NT2/D1 (cell line): ENCODE measurements around the gene RIC3.

Experiments used
- DNase-seq: peaks from one replicate; pipeline ENCODE4 v3.0.0-alpha.2; 2011; ENCODE audit warnings: low read depth, low spot score
- H3K27me3 ChIP-seq: 2 replicates; pipeline ENCODE4 v1.6.0; 2011; ENCODE audit warnings: mild to moderate bottlenecking; ENCODE audit not compliant: insufficient read length, insufficient read depth
- H3K36me3 ChIP-seq: 2 replicates; pipeline ENCODE4 v1.6.1; 2011; ENCODE audit warnings: mild to moderate bottlenecking, low read length, mixed read lengths; ENCODE audit not compliant: insufficient read depth, insufficient read length
- H3K4me1 ChIP-seq: 2 replicates; pipeline ENCODE4 v1.5.1; 2011; ENCODE audit not compliant: insufficient read depth, insufficient read length
- H3K4me3 ChIP-seq: 2 replicates; pipeline ENCODE4 v1.5.1; 2011; ENCODE audit warnings: low read depth; ENCODE audit not compliant: insufficient read length
- H3K9ac ChIP-seq: 2 replicates; pipeline ENCODE4 v1.6.0; 2011; ENCODE audit warnings: low read depth; ENCODE audit not compliant: insufficient read length
- H3K9me3 ChIP-seq: 2 replicates; pipeline ENCODE4 v1.5.1; 2011; ENCODE audit warnings: mild to moderate bottlenecking, low read length; ENCODE audit not compliant: insufficient read depth
- SUZ12 ChIP-seq: IDR thresholded peaks from 2 replicates; pipeline ENCODE4 v1.6.1; 2011; ENCODE audit not compliant: insufficient read length, insufficient read depth; ENCODE audit errors: extremely low read depth
- YY1 ChIP-seq: IDR thresholded peaks from 2 replicates; pipeline ENCODE4 v1.6.1; 2011; ENCODE audit not compliant: insufficient read length, insufficient read depth
- ZNF274 ChIP-seq: IDR thresholded peaks from 2 replicates; pipeline ENCODE4 v1.6.1; 2011; ENCODE audit warnings: mild to moderate bottlenecking, low read depth, low read length

RIC3 gene

DNA sequence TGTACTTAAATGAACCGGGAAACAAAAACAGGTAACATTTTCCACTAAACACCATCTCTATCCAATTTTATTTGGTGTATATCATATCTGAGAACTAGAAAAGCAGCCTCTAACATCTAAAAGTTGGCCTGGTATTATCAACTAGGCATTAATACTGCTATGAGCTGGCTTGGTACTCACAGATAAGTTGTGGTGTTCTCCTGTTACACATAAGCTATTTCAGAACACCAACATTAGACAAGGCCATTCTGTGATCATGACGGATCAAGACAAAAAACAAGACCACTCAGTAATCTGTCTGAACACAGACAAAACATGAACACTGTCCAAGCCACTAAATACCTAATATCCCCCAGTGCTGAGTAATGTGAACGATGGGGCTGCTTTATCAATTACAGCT, 11.9 kb downstream of the RIC3 start:
- no peak overlapping the region for H3K9ac ChIP-seq
- no peaks in the 10 kb centered on the region for H3K36me3 ChIP-seq
- no peaks in the 10 kb centered on the region for H3K9me3 ChIP-seq
- no peaks in the 10 kb centered on the region for H3K27me3 ChIP-seq
- no peaks in the 10 kb centered on the region for H3K4me1 ChIP-seq
- DNase-seq = no peak
- TF ChIP-seq ZNF274 = no peak
- TF ChIP-seq YY1 = no peak
- no peak for TF ChIP-seq SUZ12
- H3K4me3 ChIP-seq = no peak overlapping the region

DNA sequence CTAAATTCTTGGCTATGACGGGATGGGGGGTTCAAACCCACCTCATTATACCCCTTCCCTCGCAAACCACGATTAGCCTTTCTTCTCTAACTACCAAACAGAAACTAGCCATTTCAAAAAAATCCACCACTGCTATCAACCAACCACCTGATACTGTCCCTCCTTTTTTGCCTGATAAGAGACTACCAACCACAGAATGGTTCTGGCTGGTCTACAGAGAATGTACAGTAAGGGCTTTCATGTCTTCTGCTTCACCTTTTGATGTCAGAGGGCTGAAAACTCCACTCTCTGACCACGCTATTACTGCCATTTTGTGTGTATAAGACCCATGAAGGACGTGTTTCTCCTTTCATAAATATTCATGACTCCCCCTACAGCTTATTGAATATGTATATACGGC, 19.1 kb downstream of the RIC3 start:
- Histone ChIP-seq H3K36me3 (no peaks in the 10 kb centered on the region), H3K4me1 (no peaks in the 10 kb centered on the region), H3K9ac (no peak overlapping the region), H3K9me3 (peaks cover 4% of the 10 kb centered on the region; the same call in 1 of the 2 replicates), H3K4me3 (no peak overlapping the region), H3K27me3 (no peaks in the 10 kb centered on the region)
- no peak for DNase-seq
- TF ChIP-seq YY1 (no peak), ZNF274 (no peak), SUZ12 (no peak)

- H3K4me1 ChIP-seq = no peaks in the 10 kb centered on the region
- DNase-seq = no peak
- peaks cover 9% of the 10 kb centered on the region; the same call in 1 of the 2 replicates for H3K9me3 ChIP-seq
- no peaks in the 10 kb centered on the region for H3K27me3 ChIP-seq
- H3K36me3 ChIP-seq = no peaks in the 10 kb centered on the region
- H3K4me3 ChIP-seq = no peak overlapping the region
- H3K9ac ChIP-seq = no peak overlapping the region
- TF ChIP-seq ZNF274 (no peak), SUZ12 (no peak), YY1 (no peak)
Measured at GRCh38 chr11:8138526-8138925, 30.3 kb downstream of the RIC3 start.

- no peak for TF ChIP-seq YY1
- no peak for TF ChIP-seq ZNF274
- no peak for TF ChIP-seq SUZ12
- DNase-seq = no peak
Measured at GRCh38 chr11:8127447-8127846, 41.4 kb downstream of the RIC3 start.

GRCh38 chr11:8126649-8127289, 42.1 kb downstream of the RIC3 start:
- Histone ChIP-seq H3K4me1 (no peaks in the 10 kb centered on the region), H3K36me3 (no peaks in the 10 kb centered on the region), H3K9ac (no peak overlapping the region), H3K4me3 (no peak overlapping the region), H3K27me3 (no peaks in the 10 kb centered on the region), H3K9me3 (no peaks in the 10 kb centered on the region)
- TF ChIP-seq YY1 = no peak
- no peak for TF ChIP-seq SUZ12
- no peak for TF ChIP-seq ZNF274
- no peak for DNase-seq

More at GRCh38 chr11:8127447-8127846, 41.4 kb downstream of the RIC3 start:
- H3K4me3 ChIP-seq = no peak overlapping the region
- no peaks in the 10 kb centered on the region for H3K27me3 ChIP-seq
- no peaks in the 10 kb centered on the region for H3K36me3 ChIP-seq
- no peaks in the 10 kb centered on the region for H3K4me1 ChIP-seq
- no peak overlapping the region for H3K9ac ChIP-seq
- no peaks in the 10 kb centered on the region for H3K9me3 ChIP-seq

DNA sequence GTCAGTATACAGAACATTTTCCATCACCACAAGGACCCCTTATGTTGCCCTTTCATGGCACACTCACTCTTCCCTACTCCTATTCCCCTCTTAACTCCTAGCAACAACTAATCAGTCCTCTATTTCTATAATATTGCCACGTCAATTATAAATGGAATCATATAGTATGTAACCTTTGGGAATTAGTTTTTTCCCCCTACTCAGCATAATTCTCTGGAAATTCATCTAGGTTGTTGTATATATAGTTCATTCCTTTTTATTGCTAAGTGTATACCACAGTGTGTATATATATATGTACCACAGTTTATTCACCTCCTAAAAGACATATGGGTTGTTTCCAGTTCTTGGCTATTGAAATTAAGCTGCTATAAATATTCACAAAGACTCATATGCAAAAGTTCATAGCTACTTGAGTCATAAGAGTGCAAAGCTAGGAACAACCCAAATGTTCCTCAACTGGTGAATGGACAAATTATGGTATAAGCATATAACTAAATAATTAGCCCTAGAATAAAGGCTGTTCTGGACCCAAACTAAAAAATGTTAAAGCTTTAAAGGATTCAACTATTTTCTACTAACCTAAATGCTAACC, 46.6 kb downstream of the RIC3 start:
- DNase-seq = no peak
- H3K36me3 ChIP-seq = no peaks in the 10 kb centered on the region
- no peaks in the 10 kb centered on the region for H3K4me1 ChIP-seq
- no peak overlapping the region for H3K4me3 ChIP-seq
- H3K27me3 ChIP-seq = no peaks in the 10 kb centered on the region
- H3K9ac ChIP-seq = no peak overlapping the region
- H3K9me3 ChIP-seq = no peaks in the 10 kb centered on the region
- TF ChIP-seq YY1 = no peak
- no peak for TF ChIP-seq ZNF274
- TF ChIP-seq SUZ12 = no peak

GRCh38 chr11:8111636-8112035, 57.2 kb downstream of the RIC3 start:
- H3K9me3 ChIP-seq = no peaks in the 10 kb centered on the region
- TF ChIP-seq YY1 = no peak
- TF ChIP-seq SUZ12 = no peak
- TF ChIP-seq ZNF274 = no peak
- no peak overlapping the region for H3K4me3 ChIP-seq
- H3K4me1 ChIP-seq = no peaks in the 10 kb centered on the region
- peaks cover 8% of the 10 kb centered on the region for H3K36me3 ChIP-seq
- no peak overlapping the region for H3K9ac ChIP-seq
- H3K27me3 ChIP-seq = no peaks in the 10 kb centered on the region
- DNase-seq = no peak
